SK-N-SH (cell line): Measurements from ENCODE around the gene C2CD3. TPM values are rescaled to one million over a fixed set of nuclear protein-coding genes. Genes with fewer than 3 reads are reported as not detected.

Experiments used
- CTCF ChIA-PET: fragments of 300-600, 350-600 bp; formaldehyde crosslinking; extraction: SDS; loops from one replicate; lab custom pipeline; 2021; lab: Yijun Ruan, JAX
- POLR2A ChIA-PET: fragments of 350-600 bp; sonication (Branson Sonifier 250); formaldehyde crosslinking; extraction: SDS; loops from one replicate; lab custom pipeline; 2020; ENCODE audit warnings: antibody characterized with exemption, inconsistent platforms; lab: Yijun Ruan, JAX
- DNase-seq: peaks from one replicate; pipeline ENCODE4 v3.0.0; 2012
- H2AFZ ChIP-seq: fragments of 200-600 bp; sonication (generic); 2 replicates; pipeline ENCODE4 v1.8.1; 2016; ENCODE audit warnings: antibody characterized with exemption, mild to moderate bottlenecking, low read depth
- H3F3A ChIP-seq: fragments of 200-600 bp; sonication (generic); replicated peaks from 2 replicates; pipeline ENCODE3; 2016; ENCODE audit warnings: antibody characterized with exemption, mild to moderate bottlenecking; ENCODE audit not compliant: insufficient read depth
- H3K27ac ChIP-seq, 2 experiments: fragments of 200-500 bp in 1 of 2; fragments of 200-600 bp in 1 of 2; sonication (Bioruptor generic) in 1 of 2; sonication (generic), shearing (Covaris generic) in 1 of 2; 2 replicates each; pipeline versions ENCODE4 v1.5.1 to v1.6.1; 2014 to 2016; ENCODE audit warnings: low read depth in 2 of 2, inconsistent platforms in 1 of 2, low read length in 1 of 2, mild to moderate bottlenecking in 1 of 2, mixed read lengths in 1 of 2
- H3K27me3 ChIP-seq: fragments of 200-600 bp; sonication (generic), shearing (Covaris generic); 2 replicates; pipeline ENCODE4 v1.6.1; 2016; ENCODE audit warnings: mixed run types; ENCODE audit not compliant: insufficient read depth
- H3K36me3 ChIP-seq, 2 experiments: fragments of 200-500 bp in 1 of 2; fragments of 200-600 bp in 1 of 2; sonication (Bioruptor generic) in 1 of 2; sonication (generic) in 1 of 2; replicated peaks in 1 of 2; 2 replicates each; pipeline versions ENCODE3 to v1.5.1; 2014 to 2016; ENCODE audit warnings: low read length in 1 of 2, mild to moderate bottlenecking in 1 of 2; ENCODE audit not compliant: insufficient read depth in 2 of 2, control insufficient read depth in 1 of 2
- H3K4me1 ChIP-seq, 2 experiments: fragments of 200-500 bp in 1 of 2; fragments of 200-600 bp in 1 of 2; sonication (Bioruptor generic) in 1 of 2; sonication (generic), shearing (Covaris generic) in 1 of 2; 2 replicates each; pipeline versions ENCODE4 v1.5.1 to v1.6.1; 2014 to 2016; ENCODE audit warnings: low read depth in 1 of 2, low read length in 1 of 2, mixed run types in 1 of 2; ENCODE audit not compliant: insufficient read depth in 2 of 2, control insufficient read depth in 1 of 2
- H3K4me2 ChIP-seq: fragments of 200-600 bp; sonication (generic), shearing (Covaris generic); 2 replicates; pipeline ENCODE4 v1.6.1; 2017; ENCODE audit warnings: mixed run types
- H3K4me3 ChIP-seq, 2 experiments: fragments of 200-500 bp in 1 of 2; fragments of 200-600 bp in 1 of 2; sonication (Bioruptor generic) in 1 of 2; sonication (generic), shearing (Covaris generic) in 1 of 2; 2 replicates each; pipeline versions ENCODE4 v1.5.1 to v1.8.1; 2014 to 2016; ENCODE audit warnings: low read depth in 2 of 2, inconsistent platforms in 1 of 2, low read length in 1 of 2, mild to moderate bottlenecking in 1 of 2, mixed read lengths in 1 of 2, moderate library complexity in 1 of 2
- H3K79me2 ChIP-seq: fragments of 200-600 bp; sonication (generic); 2 replicates; pipeline ENCODE4 v1.8.1; 2017; ENCODE audit warnings: mild to moderate bottlenecking; ENCODE audit not compliant: insufficient read depth
- H3K9ac ChIP-seq: fragments of 200-600 bp; sonication (generic); 2 replicates; pipeline ENCODE4 v1.6.1; 2017; ENCODE audit warnings: mixed run types
- H3K9me2 ChIP-seq: fragments of 200-600 bp; sonication (generic); 2 replicates; pipeline ENCODE4 v1.6.1; 2017; ENCODE audit warnings: mixed run types
- H3K9me3 ChIP-seq: fragments of 200-600 bp; sonication (generic); 2 replicates; pipeline ENCODE4 v1.6.1; 2017; ENCODE audit warnings: mixed run types, mild to moderate bottlenecking, moderate library complexity
- H4K20me1 ChIP-seq: fragments of 200-600 bp; sonication (generic); 2 replicates; pipeline ENCODE4 v1.6.1; 2017; ENCODE audit warnings: mild to moderate bottlenecking, mixed run types; ENCODE audit not compliant: insufficient read depth
- CHD2 ChIP-seq: fragments of 150-350 bp; IDR thresholded peaks from 2 replicates; pipeline ENCODE4 v1.6.1; 2018; ENCODE audit warnings: low read length; ENCODE audit not compliant: partially characterized antibody
- CTCF ChIP-seq: fragments of 200-600 bp; sonication (generic); IDR thresholded peaks from 2 replicates; pipeline ENCODE4 v1.6.1; 2017; ENCODE audit warnings: antibody characterized with exemption, mild to moderate bottlenecking, moderate library complexity
- EZH2phosphoT487 ChIP-seq: fragments of 200-600 bp; sonication (generic); IDR thresholded peaks from 2 replicates; pipeline ENCODE4 v1.6.1; 2017; ENCODE audit warnings: low read depth, mixed run types, mild to moderate bottlenecking, antibody characterized with exemption, moderate library complexity, borderline replicate concordance
- FOSL2 ChIP-seq: IDR thresholded peaks from 2 replicates; pipeline ENCODE4 v1.4.0; 2012; ENCODE audit warnings: low read depth, mild to moderate bottlenecking, moderate library complexity, borderline replicate concordance
- GABPA ChIP-seq: IDR thresholded peaks from 2 replicates; pipeline ENCODE4 v1.4.0; 2012; ENCODE audit warnings: low read depth, mild to moderate bottlenecking
- JUND ChIP-seq: IDR thresholded peaks from 2 replicates; pipeline ENCODE4 v1.4.0; 2012
- MEF2A ChIP-seq: IDR thresholded peaks from 2 replicates; pipeline ENCODE4 v1.4.0; 2012; ENCODE audit warnings: low read depth, borderline replicate concordance
- MXI1 ChIP-seq: IDR thresholded peaks from 2 replicates; pipeline ENCODE4 v1.6.1; 2012; ENCODE audit warnings: mild to moderate bottlenecking, low read depth, low read length, improper control_type of control experiment
- NRF1 ChIP-seq: IDR thresholded peaks from 2 replicates; pipeline ENCODE4 v1.6.1; 2012; ENCODE audit warnings: low read depth, mild to moderate bottlenecking, low read length
- PBX3 ChIP-seq: IDR thresholded peaks from 2 replicates; pipeline ENCODE4; 2012
- TAF1 ChIP-seq: IDR thresholded peaks from 2 replicates; pipeline ENCODE4 v1.6.1; 2012; ENCODE audit warnings: low read depth, mild to moderate bottlenecking, low read length, moderate library complexity, borderline replicate concordance
- TCF12 ChIP-seq: IDR thresholded peaks from 2 replicates; pipeline ENCODE4 v1.4.0; 2012
- WGBS: methylation state at CpG from one replicate; pipeline ENCODE4 v1.1.6; 2017; ENCODE audit warnings: low lambda C conversion rate; 5-methylcytosine and 5-hydroxymethylcytosine counted together
- polyA plus RNA-seq, 3 experiments: library from polyadenylated mRNA; depleted of rRNA; stranded (reverse); fragments of >200 nt; gene quantifications; 2 replicates each; pipeline ENCODE4 v1.2.3, GENCODE V29; 2012
- TF ChIP-seq, protein P1 (sequence below): fragments of 150-350 bp; IDR thresholded peaks from 2 replicates; pipeline ENCODE4 v1.6.1; 2016; ENCODE audit warnings: mild to moderate bottlenecking, low read depth, low read length
- TF ChIP-seq, protein P2 (sequence below): IDR thresholded peaks from 2 replicates; pipeline ENCODE4 v1.4.0; 2012; ENCODE audit warnings: low read depth, borderline replicate concordance

Gene C2CD3
- polyA plus RNA-seq, 1 of the 3 experiments (the other 2 are of a cell fraction) = 7.0 TPM

- CTCF ChIA-PET = interaction anchor here (1.0 kb wide), 1 partner anchor 142 kb away, joined by 4 read pairs; no protein-coding TSS in a partner anchor
- Histone ChIP-seq H4K20me1 (no peaks in the 10 kb centered on the region), H3K27me3 (no peaks in the 10 kb centered on the region), H3K9me2 (no peaks in the 10 kb centered on the region), H3K4me3 (no peak overlapping the region), H2AFZ (no peak overlapping the region), H3K4me1 (no peaks in the 10 kb centered on the region), H3K79me2 (no peaks in the 10 kb centered on the region), H3K4me2 (no peak overlapping the region), H3K27ac (no peak overlapping the region), H3K9me3 (no peaks in the 10 kb centered on the region), H3K36me3 (peaks cover 37 to 71% of the 10 kb centered on the region in 2 experiments), H3F3A (peaks cover 3% of the 10 kb centered on the region), H3K9ac (no peak overlapping the region)
- no peak for DNase-seq
- WGBS = 100% methylated on average over 1 of the region's 1 CpG
- TF ChIP-seq EZH2phosphoT487 (no peak), JUND (no peak), CHD2 (no peak), TCF12 (no peak), GABPA (no peak), TAF1 (no peak), NRF1 (no peak), FOSL2 (no peak), CTCF (no peak), MEF2A (no peak)
- TF ChIP-seq, protein P1, sequence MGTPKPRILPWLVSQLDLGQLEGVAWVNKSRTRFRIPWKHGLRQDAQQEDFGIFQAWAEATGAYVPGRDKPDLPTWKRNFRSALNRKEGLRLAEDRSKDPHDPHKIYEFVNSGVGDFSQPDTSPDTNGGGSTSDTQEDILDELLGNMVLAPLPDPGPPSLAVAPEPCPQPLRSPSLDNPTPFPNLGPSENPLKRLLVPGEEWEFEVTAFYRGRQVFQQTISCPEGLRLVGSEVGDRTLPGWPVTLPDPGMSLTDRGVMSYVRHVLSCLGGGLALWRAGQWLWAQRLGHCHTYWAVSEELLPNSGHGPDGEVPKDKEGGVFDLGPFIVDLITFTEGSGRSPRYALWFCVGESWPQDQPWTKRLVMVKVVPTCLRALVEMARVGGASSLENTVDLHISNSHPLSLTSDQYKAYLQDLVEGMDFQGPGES = no peak
- TF ChIP-seq, protein P2, sequence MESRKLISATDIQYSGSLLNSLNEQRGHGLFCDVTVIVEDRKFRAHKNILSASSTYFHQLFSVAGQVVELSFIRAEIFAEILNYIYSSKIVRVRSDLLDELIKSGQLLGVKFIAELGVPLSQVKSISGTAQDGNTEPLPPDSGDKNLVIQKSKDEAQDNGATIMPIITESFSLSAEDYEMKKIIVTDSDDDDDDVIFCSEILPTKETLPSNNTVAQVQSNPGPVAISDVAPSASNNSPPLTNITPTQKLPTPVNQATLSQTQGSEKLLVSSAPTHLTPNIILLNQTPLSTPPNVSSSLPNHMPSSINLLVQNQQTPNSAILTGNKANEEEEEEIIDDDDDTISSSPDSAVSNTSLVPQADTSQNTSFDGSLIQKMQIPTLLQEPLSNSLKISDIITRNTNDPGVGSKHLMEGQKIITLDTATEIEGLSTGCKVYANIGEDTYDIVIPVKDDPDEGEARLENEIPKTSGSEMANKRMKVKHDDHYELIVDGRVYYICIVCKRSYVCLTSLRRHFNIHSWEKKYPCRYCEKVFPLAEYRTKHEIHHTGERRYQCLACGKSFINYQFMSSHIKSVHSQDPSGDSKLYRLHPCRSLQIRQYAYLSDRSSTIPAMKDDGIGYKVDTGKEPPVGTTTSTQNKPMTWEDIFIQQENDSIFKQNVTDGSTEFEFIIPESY = no peak
- POLR2A ChIA-PET = no interaction called here
These were observed 64.7 kb downstream of the C2CD3 start for GRCh38 chr11:74106124-74106523.

DNA sequence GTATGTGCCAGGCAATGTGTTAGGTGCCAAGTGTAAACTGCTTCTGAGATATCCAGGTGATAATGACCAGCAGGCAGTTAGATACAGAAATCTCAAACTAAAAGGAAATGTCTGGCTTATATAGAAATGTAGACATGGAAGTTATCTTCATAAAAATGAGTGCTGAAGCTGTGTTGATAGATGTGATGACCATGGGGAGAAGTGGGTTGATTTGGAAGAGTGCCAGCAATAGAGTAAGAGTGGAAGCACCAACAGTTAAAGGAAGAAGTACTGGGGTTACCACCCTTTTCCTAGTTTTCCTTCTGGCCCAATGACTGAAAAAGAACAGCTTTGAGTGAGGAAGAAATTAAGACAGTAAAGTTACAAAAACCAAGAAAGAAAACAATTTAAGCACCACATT lies 68.5 kb downstream of the C2CD3 start:
- H3K9ac ChIP-seq = no peak overlapping the region
- ChIA-PET POLR2A (no interaction called here), CTCF (interaction anchor here (1.6 kb wide), 1 partner anchor 138 kb away, joined by 5 read pairs; no protein-coding TSS in a partner anchor)
- no peaks in the 10 kb centered on the region for H3K9me3 ChIP-seq
- no peaks in the 10 kb centered on the region for H3K9me2 ChIP-seq
- no peak overlapping the region for H2AFZ ChIP-seq
- no peak for DNase-seq
- H3K4me2 ChIP-seq = no peak overlapping the region
- H3F3A ChIP-seq = peaks cover 3% of the 10 kb centered on the region
- no peak overlapping the region for H3K27ac ChIP-seq
- H3K79me2 ChIP-seq = no peaks in the 10 kb centered on the region
- TF ChIP-seq MXI1 = no peak
- no peak for TF ChIP-seq PBX3
- no peaks in the 10 kb centered on the region for H4K20me1 ChIP-seq
- no peaks in the 10 kb centered on the region for H3K27me3 ChIP-seq
- no peak overlapping the region for H3K4me3 ChIP-seq
- H3K4me1 ChIP-seq = no peaks in the 10 kb centered on the region
- H3K36me3 ChIP-seq = peaks cover 42 to 87% of the 10 kb centered on the region in 2 experiments
